Ammon's horn (tissue), 1 donor: ENCODE data around the gene PLCL2.
"Not testable (repeated sequence)": the region's sequence is repeated elsewhere in the genome, so short reads cannot be mapped to it uniquely, and the experiment has no call there.

Experiments used
- DNase-seq: peaks from one replicate; pipeline ENCODE4 v3.0.0-alpha.2; 2016; ENCODE audit warnings: low spot score

PLCL2 gene

GRCh38 chr3:17075907-17076306, 191.2 kb downstream of the PLCL2 start:
- no peak for DNase-seq

GRCh38 chr3:17076940-17077605, 192.3 kb downstream of the PLCL2 start:
- DNase-seq = peak; percentile 41

- DNase-seq = no peak
Measured at GRCh38 chr3:17077606-17078005, 192.9 kb downstream of the PLCL2 start.

GRCh38 chr3:17078926-17079465, 194.2 kb downstream of the PLCL2 start:
- DNase-seq = no peak

DNA sequence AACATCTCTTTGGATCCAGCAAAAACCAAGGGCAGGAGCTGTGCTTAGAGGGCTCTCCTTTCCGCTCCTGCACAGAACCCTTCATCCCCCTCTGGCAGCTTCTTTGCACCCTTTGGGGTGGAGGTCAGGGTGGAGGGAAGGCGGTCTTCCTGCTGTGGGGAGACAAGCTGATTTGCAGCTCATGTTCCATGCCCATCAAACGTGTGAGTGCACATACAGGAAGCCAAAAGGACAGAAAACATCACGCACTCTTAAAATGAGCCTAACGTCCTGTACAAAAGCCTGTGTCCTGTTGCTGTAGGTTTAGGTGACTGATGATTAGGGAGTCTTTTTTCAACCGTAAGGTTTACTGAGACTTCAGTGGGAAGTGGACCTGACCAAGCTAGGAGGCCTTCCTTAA, 195.2 kb downstream of the PLCL2 start:
- DNase-seq = no peak

- DNase-seq = no peak
Measured at GRCh38 chr3:17081520-17081919, 196.8 kb downstream of the PLCL2 start.

DNA sequence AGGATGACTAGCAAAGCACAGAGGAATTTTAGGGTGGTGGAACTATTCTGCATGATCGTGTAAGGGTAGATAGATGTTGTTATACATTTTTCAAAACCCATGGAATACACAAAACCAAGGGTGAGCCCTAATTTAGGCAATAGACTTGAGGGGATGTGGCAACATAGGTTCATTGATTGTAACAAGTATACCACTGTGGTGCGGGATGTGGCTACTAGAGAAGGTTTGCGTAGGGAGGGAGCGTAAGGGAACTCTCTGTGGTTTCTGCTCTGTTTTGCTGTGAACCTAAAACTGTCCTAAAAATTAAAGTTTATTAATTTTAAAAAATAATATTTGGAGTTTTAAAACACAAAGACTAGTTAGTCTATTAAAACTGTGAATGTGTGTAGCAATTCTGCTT, 202.8 kb downstream of the PLCL2 start:
- no peak for DNase-seq

GRCh38 chr3:17088017-17088416, 203.3 kb downstream of the PLCL2 start:
- DNase-seq = no peak

- peak; percentile 74 for DNase-seq
Measured at GRCh38 chr3:17088602-17089313, 204.0 kb downstream of the PLCL2 start.

DNA sequence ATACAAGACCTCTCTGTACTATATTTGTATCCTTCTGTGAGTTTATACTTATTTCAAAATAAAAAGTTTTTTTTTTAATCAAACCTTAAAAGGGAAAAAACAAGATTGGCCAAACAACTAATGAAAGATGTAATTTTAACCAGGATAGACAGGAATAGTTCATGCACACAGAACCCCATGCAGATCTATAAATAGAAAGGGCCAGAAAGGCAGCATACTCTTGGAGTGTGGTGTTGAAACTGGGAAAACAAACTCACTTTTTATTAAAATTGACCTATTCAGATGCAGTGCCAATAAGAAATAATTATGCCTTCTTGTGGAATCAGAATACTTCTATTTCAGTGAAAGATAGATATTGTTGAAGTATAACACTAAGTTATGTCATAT, 204.6 kb downstream of the PLCL2 start:
- DNase-seq = no peak

DNA sequence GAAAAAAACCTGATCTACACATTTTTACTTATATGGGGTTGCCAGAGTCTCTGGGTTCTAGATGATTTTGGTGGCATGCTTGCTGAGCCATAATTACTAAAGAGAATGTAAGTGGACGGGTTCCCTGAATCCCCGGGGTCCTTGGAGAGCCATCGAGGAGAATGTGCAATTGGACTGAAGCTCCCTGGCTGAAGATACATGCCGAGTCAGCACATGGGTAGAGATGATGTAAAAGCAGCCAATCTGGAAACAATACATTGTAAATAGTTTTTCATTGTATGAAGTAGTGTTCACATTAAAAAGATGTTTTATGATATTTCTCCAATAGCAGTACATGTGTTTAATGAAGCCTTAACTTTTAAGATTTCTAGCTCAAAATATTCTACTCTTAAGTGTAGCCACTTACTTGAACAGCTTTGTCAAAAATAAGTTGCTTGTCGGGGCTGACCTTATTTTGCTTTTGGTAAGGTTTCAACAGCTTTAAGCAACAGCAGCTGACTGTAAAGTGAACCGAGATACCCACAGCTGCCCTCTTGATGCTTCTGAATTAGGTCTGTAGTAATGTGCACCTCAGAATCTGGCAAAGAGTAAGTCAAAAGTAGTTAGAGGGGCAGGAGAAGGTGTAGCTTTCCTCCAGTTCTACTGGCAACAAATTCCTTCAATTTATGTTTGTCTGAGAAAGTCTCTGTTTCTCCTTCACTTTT, 205.7 kb downstream of the PLCL2 start:
- DNase-seq = no peak

GRCh38 chr3:17091910-17092582, 207.3 kb downstream of the PLCL2 start:
- DNase-seq = peak; percentile 21

- DNase-seq = no peak
Measured at GRCh38 chr3:17092583-17092933, 207.8 kb downstream of the PLCL2 start.

GRCh38 chr3:17094551-17094950, 209.8 kb downstream of the PLCL2 start:
- DNase-seq = no peak

- DNase-seq = no peak
Measured at GRCh38 chr3:17103579-17103978, 218.8 kb downstream of the PLCL2 start.

DNA sequence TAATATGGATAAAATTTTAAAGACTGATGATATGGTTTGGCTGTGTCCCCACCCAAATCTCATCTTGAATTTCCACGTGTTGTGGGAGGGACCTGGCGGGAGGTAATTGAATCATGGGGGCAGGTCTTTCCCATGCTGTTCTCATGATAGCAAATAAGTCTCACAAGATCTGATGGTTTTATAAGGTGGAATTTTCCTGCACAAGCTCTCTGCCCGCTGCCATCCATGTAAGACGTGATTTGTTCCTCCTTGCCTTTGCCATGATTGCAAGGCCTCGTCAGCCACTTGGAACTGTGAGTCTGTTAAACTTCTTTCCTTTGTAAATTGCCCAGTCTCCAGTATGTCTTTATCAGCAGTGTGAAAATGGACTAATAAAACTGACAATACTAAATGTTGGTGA, 222.0 kb downstream of the PLCL2 start:
- DNase-seq = not testable (repeated sequence)

DNA sequence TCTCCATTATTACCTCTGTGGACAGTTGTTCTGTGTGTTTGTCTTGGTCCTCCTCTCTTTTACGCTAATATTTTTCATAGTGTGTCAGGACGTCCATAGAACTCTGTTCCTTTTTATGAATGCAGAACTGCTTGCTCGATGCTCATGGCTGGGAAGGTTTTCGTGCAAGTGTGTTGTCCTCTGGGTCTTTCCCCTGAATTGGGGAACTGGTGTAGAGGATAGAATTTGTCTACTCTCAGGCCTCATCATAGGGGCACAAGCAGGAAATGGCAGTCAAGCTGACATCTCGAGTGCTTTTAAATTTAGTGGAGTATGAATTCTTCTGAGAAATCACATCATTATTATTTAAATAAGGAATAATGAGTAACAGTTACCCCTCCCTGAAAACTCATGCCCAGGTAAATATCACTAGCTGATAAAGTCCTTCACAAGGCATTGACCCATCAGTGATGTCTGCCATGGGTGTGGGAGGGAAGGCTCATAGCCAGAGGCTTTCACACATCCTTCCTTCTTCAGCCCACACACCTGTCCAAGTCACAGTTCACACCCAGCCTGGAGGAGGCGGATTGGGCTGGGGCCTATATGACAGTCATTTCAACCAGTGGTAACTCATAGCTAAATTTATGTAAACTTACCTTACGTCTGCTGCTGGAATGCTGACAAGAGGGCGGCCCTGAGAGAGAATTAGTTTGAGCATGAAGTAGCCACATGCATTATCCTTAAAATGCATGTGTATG, 226.1 kb downstream of the PLCL2 start:
- no peak for DNase-seq

DNA sequence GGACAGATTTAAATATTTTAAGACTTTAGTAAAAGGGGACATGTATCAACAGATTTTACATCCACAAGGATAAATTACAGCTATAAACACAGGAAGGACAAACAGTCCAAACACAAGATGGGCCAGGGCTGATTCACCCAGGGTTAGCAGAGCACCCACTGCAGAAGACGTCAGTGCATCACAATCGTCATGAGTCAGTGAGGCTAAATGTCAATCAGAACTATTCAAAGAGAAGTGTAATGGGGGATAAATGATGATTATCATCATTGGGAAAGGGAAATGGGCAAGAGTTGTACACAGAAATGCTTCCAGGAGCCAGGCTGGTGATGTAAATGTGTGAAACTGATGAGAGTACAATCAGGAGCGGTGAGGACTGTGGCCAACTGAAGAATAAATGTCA, 226.8 kb downstream of the PLCL2 start:
- no peak for DNase-seq

GRCh38 chr3:17115186-17115585, 230.4 kb downstream of the PLCL2 start:
- DNase-seq = no peak

DNA sequence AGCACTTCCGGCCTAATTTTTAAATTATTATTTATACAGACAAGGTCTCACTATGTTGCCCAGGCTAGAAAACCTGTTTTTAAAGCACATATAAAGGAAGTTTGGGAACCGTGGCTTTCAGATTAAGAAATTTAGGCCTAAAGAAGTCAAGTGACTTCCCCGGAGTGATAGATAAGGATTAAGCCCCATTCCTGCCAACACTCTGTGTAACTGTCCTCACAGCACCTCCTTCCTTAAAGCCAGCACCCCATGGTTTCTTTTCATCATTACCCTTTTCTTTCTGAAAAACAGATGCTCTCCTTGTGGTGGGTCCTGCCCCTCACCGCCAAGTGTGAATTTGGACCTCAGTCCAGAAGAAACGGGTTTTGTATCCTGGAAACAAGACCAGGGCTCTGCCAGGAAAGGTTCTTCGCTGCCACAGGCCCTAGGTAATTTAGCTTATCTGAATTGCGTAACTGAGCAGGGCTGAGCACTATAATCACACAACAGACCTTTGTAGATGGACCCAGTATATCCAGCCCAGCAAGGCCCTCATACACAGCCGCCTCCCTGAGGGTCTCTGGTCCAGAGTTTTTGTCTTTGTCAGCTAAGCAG, 231.3 kb downstream of the PLCL2 start:
- no peak for DNase-seq

DNA sequence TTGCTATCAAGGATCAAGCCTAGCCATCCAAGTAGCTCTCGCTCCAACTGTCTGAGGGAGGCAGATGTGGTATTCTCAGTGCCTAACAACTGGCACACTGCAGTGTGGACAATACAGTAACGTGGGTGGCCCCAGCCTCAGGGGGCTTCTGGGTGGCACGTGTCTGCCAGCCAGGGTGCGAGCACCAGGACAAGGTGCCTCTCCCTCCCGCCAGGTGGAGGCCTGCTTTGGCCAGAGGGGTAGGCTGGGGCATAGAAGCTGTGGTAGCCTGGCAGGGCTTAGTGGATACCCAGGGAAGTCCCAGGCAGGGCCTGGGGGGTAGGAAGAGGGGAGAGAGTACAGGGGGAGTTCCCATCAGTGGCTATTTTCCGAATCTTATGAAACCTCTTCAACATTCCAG, 234.0 kb downstream of the PLCL2 start:
- DNase-seq = no peak
